Epithelial cell of esophagus (primary cell): ENCODE data around the gene THAP4.

Experiments
- DNase-seq: peaks from one replicate; pipeline ENCODE4 v3.0.0; 2010; ENCODE audit warnings: low read depth
- H3K4me3 ChIP-seq: 2 replicates; pipeline ENCODE4 v1.5.1; 2011; ENCODE audit warnings: mild to moderate bottlenecking, low read length, control low read depth
- CTCF ChIP-seq: IDR thresholded peaks from 2 replicates; pipeline ENCODE4 v1.5.1; 2011; ENCODE audit warnings: low read depth, mild to moderate bottlenecking, low read length, control low read depth, inconsistent platforms; ENCODE audit not compliant: insufficient read depth; ENCODE audit errors: missing control alignments

Gene THAP4

GRCh38 chr2:241601841-241602240 lies 35.1 kb downstream of the THAP4 start:
- no peak for DNase-seq
- H3K4me3 ChIP-seq: no peak overlapping the region
- TF ChIP-seq CTCF: no peak

- DNase-seq: no peak
- TF ChIP-seq CTCF: no peak
- no peak overlapping the region for H3K4me3 ChIP-seq
Observed at GRCh38 chr2:241599615-241600014, 37.3 kb downstream of the THAP4 start.

GRCh38 chr2:241598487-241598886 lies 38.5 kb downstream of the THAP4 start:
- TF ChIP-seq CTCF: peak; percentile 27
- peak; percentile 31 for DNase-seq
- no peak overlapping the region for H3K4me3 ChIP-seq

GRCh38 chr2:241598061-241598460 lies 38.9 kb downstream of the THAP4 start:
- TF ChIP-seq CTCF: no peak
- no peak overlapping the region for H3K4me3 ChIP-seq
- no peak for DNase-seq

GRCh38 chr2:241597561-241597960 lies 39.4 kb downstream of the THAP4 start:
- H3K4me3 ChIP-seq: no peak overlapping the region
- DNase-seq: no peak
- TF ChIP-seq CTCF: no peak

- H3K4me3 ChIP-seq: no peak overlapping the region
- peak; percentile 32 for TF ChIP-seq CTCF
- DNase-seq: no peak
Observed at GRCh38 chr2:241595600-241596140, 41.3 kb downstream of the THAP4 start.

- TF ChIP-seq CTCF: no peak
- DNase-seq: no peak
- no peak overlapping the region for H3K4me3 ChIP-seq
Observed at GRCh38 chr2:241593271-241593670, 43.7 kb downstream of the THAP4 start.
